Astrocyte (in vitro differentiated cells and primary cell): ENCODE measurements around the gene P2RX4.

ENCODE experiments used
- CTCF ChIP-seq: IDR thresholded peaks from 2 replicates; pipeline ENCODE4 v1.5.1; 2011; ENCODE audit warnings: low read depth, mild to moderate bottlenecking, inconsistent platforms, low read length, moderate library complexity; ENCODE audit not compliant: insufficient read depth
- EZH2 ChIP-seq: IDR thresholded peaks from 2 replicates; pipeline ENCODE4 v1.6.1; 2012; ENCODE audit warnings: mild to moderate bottlenecking, low read length, inconsistent platforms; ENCODE audit not compliant: insufficient read depth

- TF ChIP-seq CTCF = no peak
- TF ChIP-seq EZH2 = no peak
Measured at GRCh38 chr12:121198949-121199348, 11.0 kb upstream of the P2RX4 start.
